GM12878 (cell line): ENCODE data around the gene CA10. TPM values are rescaled to one million over a fixed set of nuclear protein-coding genes. Genes with fewer than 3 reads are reported as not detected.

Source experiments
- ATAC-seq: fragments of 200-7000 bp; cut with Tn5 transposase; 3 replicates; pipeline ENCODE4 v1.9.1; 2020; ENCODE audit warnings: mild to moderate bottlenecking, moderate library complexity
- BruUV-seq: library from RNA; stranded (reverse); fragments of 400-500 nt; replicated peaks from 2 replicates; lab custom pipeline; 2021; lab: Mats Ljungman, UMichigan
- CTCF ChIA-PET: fragments of 300-600 bp; sonication (Branson Sonifier 250); formaldehyde crosslinking; extraction: SDS; loops from one replicate; lab custom pipeline; 2021; ENCODE audit warnings: inconsistent platforms; lab: Yijun Ruan, JAX
- POLR2A ChIA-PET: fragments of 350-600 bp; formaldehyde crosslinking; extraction: SDS; loops from one replicate; lab custom pipeline; 2021; ENCODE audit warnings: inconsistent platforms; lab: Charles Lee
- RAD21 ChIA-PET: fragments of 300-600 bp; sonication (Branson Sonifier 250); formaldehyde crosslinking; loops from one replicate; lab custom pipeline; 2023; ENCODE audit warnings: antibody characterized with exemption; ENCODE audit not compliant: unreplicated experiment; lab: Charles Lee
- SMC1A ChIA-PET: fragments of 300-600 bp; sonication (Branson Sonifier 250); formaldehyde crosslinking; loops from one replicate; lab custom pipeline; 2023; ENCODE audit not compliant: unreplicated experiment, uncharacterized antibody; lab: Charles Lee
- DNase-seq: peaks from one replicate; pipeline ENCODE4 v3.0.0-alpha.2; 2011; ENCODE audit warnings: low read depth, low spot score
- FAIRE-seq: peaks from 3 replicates; lab custom pipeline; 2011; peaks lifted over from hg19 to GRCh38; lab: Jason Lieb, UNC
- H2AFZ ChIP-seq: 2 replicates; pipeline ENCODE4 v1.6.0; 2011; ENCODE audit warnings: low read depth, low read length, control low read depth; ENCODE audit not compliant: control insufficient read depth
- H3K27ac ChIP-seq: 2 replicates; pipeline ENCODE4 v1.5.1; 2011; ENCODE audit warnings: control low read depth; ENCODE audit not compliant: control insufficient read depth, insufficient read depth
- H3K27me3 ChIP-seq, 2 experiments: replicated peaks in 1 of 2; 2 replicates each; pipeline versions ENCODE4 v1.6.0 to v1.6.1; 2011; ENCODE audit warnings: low read length in 1 of 2; ENCODE audit not compliant: control insufficient read depth in 2 of 2, insufficient read depth in 2 of 2
- H3K36me3 ChIP-seq, 2 experiments: 2 replicates each; pipeline ENCODE4 v1.5.1; 2011; ENCODE audit warnings: low read length in 1 of 2; ENCODE audit not compliant: control insufficient read depth in 2 of 2, insufficient read depth in 2 of 2
- H3K4me1 ChIP-seq: 2 replicates; pipeline ENCODE4 v1.6.1; 2011; ENCODE audit warnings: mild to moderate bottlenecking, low read length, moderate library complexity, mixed read lengths; ENCODE audit not compliant: control insufficient read depth, insufficient read depth
- H3K4me2 ChIP-seq: 2 replicates; pipeline ENCODE4 v1.6.0; 2011; ENCODE audit warnings: control low read depth; ENCODE audit not compliant: control insufficient read depth, insufficient read depth
- H3K4me3 ChIP-seq: fragments of 200-600 bp; sonication (generic); 2 replicates; pipeline ENCODE4 v1.5.1; 2016
- H3K79me2 ChIP-seq: 2 replicates; pipeline ENCODE4 v1.6.0; 2011; ENCODE audit warnings: low read length; ENCODE audit not compliant: control insufficient read depth, insufficient read depth
- H3K9ac ChIP-seq: 2 replicates; pipeline ENCODE4 v1.8.0; 2011; ENCODE audit warnings: low read length, control low read depth, mixed read lengths; ENCODE audit not compliant: control insufficient read depth, insufficient read depth
- H3K9me3 ChIP-seq: replicated peaks from 3 replicates; pipeline ENCODE4 v1.5.1; 2011; ENCODE audit warnings: mild to moderate bottlenecking, low read length; ENCODE audit not compliant: control insufficient read depth, insufficient read depth
- H4K20me1 ChIP-seq: 2 replicates; pipeline ENCODE4 v1.6.0; 2011; ENCODE audit not compliant: control insufficient read depth, insufficient read depth
- ETV6 ChIP-seq, 2 experiments: fragments of 450-650 bp in 1 of 2; IDR thresholded peaks in 1 of 2; conservative IDR thresholded peaks in 1 of 2; 2 replicates each; pipeline ENCODE4 v1.6.1; 2014; ENCODE audit warnings: antibody characterized with exemption in 1 of 2, borderline replicate concordance in 1 of 2, low read depth in 1 of 2, mild to moderate bottlenecking in 1 of 2, moderate library complexity in 1 of 2
- HDGF ChIP-seq: fragments of 450-650 bp; IDR thresholded peaks from 2 replicates; pipeline ENCODE4 v1.6.1; 2016; ENCODE audit warnings: antibody characterized with exemption
- IKZF2 ChIP-seq, 2 experiments: fragments of 450-650 bp; IDR thresholded peaks; 2 replicates each; pipeline ENCODE4 v1.6.1; 2017; ENCODE audit warnings: mild to moderate bottlenecking in 2 of 2, moderate library complexity in 2 of 2
- IRF3 ChIP-seq: fragments of 450-650 bp; IDR thresholded peaks from 2 replicates; pipeline ENCODE4 v1.6.1; 2014; ENCODE audit warnings: mild to moderate bottlenecking
- POLR2AphosphoS5 ChIP-seq: IDR thresholded peaks from 2 replicates; pipeline ENCODE4 v1.6.1; 2011; ENCODE audit warnings: mild to moderate bottlenecking, low read length, inconsistent platforms
- STAT1 ChIP-seq: fragments of 450-650 bp; conservative IDR thresholded peaks from 2 replicates; pipeline ENCODE4 v1.6.1; 2014; ENCODE audit warnings: antibody characterized with exemption, mild to moderate bottlenecking
- YY1 ChIP-seq: IDR thresholded peaks from 2 replicates; pipeline ENCODE4 v1.6.1; 2011; ENCODE audit warnings: low read depth, mild to moderate bottlenecking, low read length
- ZNF687 ChIP-seq: fragments of 450-650 bp; IDR thresholded peaks from 2 replicates; pipeline ENCODE4 v1.6.1; 2017; ENCODE audit warnings: mild to moderate bottlenecking, moderate library complexity
- WGBS: methylation state at CpG from one replicate; pipeline ENCODE4 v1.1.6; 2016; ENCODE audit warnings: low lambda C conversion rate; ENCODE audit not compliant: insufficient replicate concordance, insufficient coverage; ENCODE audit errors: missing lambda C conversion rate; 5-methylcytosine and 5-hydroxymethylcytosine counted together
- in situ Hi-C: fragments of 300-500 bp; cut with MboI; formaldehyde crosslinking; loops from 9 replicates; pipeline ENCODE4 v1.14.3; 2018; ENCODE audit warnings: mixed read lengths
- intact Hi-C: fragments of 100-400 bp; cut with micrococcal nuclease; formaldehyde crosslinking; loops from one replicate; pipeline ENCODE4 v1.14.2; 2022; ENCODE audit not compliant: unreplicated experiment
- polyA plus RNA-seq, 11 experiments: library from polyadenylated mRNA; depleted of rRNA in 4 of 11; unstranded in 6 of 11; stranded (reverse) in 5 of 11; fragments of >200 nt; fragmentation: Nextera tagmentation in 4 of 11; fragmentation: Illumina TruSeq in 1 of 11; extraction: Ambion mirVana in 4 of 11; extraction: Trizol in 1 of 11; gene quantifications; 1 replicate in 1 of 11; 2 replicates in 10 of 11; pipeline versions ENCODE4 v1.2.1 to v1.2.3, GENCODE V29; 2011 to 2016; ENCODE audit warnings: inconsistent platforms in 2 of 11, missing spikeins in 2 of 11, low read depth in 1 of 11
- total RNA-seq, 4 experiments: library from RNA; depleted of rRNA in 3 of 4; stranded (reverse); fragments of >200 nt in 3 of 4; fragmentation: Illumina TruSeq in 1 of 4; extraction: Trizol in 1 of 4; gene quantifications; 2 replicates each; pipeline versions ENCODE4 v1.2.1 to v1.2.3, GENCODE V29; 2013 to 2021

CA10 gene
- total and polyA plus RNA-seq, 10 of the 15 experiments (the other 5 are each of a cell fraction or from before 2014, with no cell fraction given), result not detected

DNA sequence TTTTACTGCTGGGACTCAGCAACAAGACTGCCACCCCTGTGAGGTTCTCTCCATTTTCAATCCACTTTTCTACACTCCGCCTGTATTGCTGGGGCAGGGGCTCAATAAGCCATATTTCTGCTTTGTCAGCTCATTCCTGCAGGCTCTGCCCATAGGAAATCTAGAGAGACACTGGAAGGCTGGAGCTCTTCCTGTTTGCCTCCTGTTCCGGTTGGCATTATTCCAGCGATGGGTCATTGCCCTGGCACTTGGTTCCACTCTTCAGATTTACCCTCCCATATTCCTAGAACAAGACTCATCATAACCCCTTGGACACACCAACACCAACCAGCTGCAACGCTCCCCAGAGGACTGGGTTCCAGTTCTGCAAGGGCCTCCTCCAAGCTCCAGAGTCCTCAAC lies 210.4 kb downstream of the CA10 start (continued):
- no peak for TF ChIP-seq ZNF687

DNA sequence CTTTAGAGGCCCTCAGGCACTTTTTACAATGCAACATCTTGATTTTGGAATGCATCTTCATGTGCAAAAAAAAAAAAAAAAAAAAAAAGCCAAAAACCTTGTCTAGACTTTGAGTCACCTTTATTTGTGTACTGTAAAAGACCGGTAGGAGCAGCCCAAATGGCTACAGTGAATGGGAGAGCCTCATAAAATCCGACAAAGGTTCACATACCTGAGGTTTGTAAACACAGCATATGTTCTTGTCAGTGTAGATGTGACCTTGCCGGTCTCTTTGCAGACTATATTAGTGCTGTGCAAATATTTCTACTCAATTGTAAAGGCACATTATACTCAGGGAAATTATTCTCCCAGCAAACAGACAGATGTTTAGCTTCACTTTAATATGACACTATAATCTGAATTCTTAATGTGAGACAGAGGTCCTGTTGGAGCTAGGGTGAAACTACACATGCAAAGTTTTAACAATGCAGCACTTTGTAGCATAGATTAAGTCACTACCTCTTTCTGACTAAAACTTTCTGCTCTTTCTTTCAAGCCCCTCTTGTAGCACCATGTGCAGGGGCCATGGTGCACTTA lies 211.3 kb downstream of the CA10 start:
- POLR2A ChIA-PET, result no interaction called here

More for the DNA sequence above, 211.3 kb downstream of the CA10 start:
- ChIA-PET CTCF (interaction anchor here (0.6 kb wide), 1 partner anchor 17 kb away, joined by 3 read pairs; no protein-coding TSS in a partner anchor), RAD21 (no interaction called here), SMC1A (interaction anchor here (0.6 kb wide), 1 partner anchor 86 kb away, joined by 3 read pairs; no protein-coding TSS in a partner anchor)
- Histone ChIP-seq H3K79me2 (no peaks in the 10 kb centered on the region), H3K9ac (no peak overlapping the region), H2AFZ (no peak overlapping the region), H3K4me2 (no peak overlapping the region), H3K9me3 (no peaks in the 10 kb centered on the region), H4K20me1 (no peaks in the 10 kb centered on the region), H3K4me3 (no peak overlapping the region), H3K4me1 (no peaks in the 10 kb centered on the region), H3K27ac (no peak overlapping the region), H3K36me3 (no peaks in the 10 kb centered on the region), H3K27me3 (no peaks in the 10 kb centered on the region)
- no TSS peak for BruUV-seq
- ATAC-seq, result no peak
- TF ChIP-seq HDGF, result no peak
- TF ChIP-seq POLR2AphosphoS5, result no peak
- TF ChIP-seq STAT1, result no peak
- no peak for TF ChIP-seq YY1
- no peak for TF ChIP-seq ETV6 (conservative IDR thresholded peaks at IDR 0.05 in 1 of 2, IDR thresholded peaks at IDR 0.05 in 1 of 2; ENCODE audit: borderline replicate concordance in 1 of 2, low read depth in 1 of 2)
- no peak for TF ChIP-seq IRF3
- TF ChIP-seq IKZF2 (IDR thresholded peaks at IDR 0.05), result no peak
- intact Hi-C loops, result no loop called here
- in situ Hi-C loops, result no loop called here
- DNase-seq, result no peak
- FAIRE-seq, result no peak
- WGBS, result 0% methylated on average over 3 of the region's 3 CpGs
